GM23338 (cell line): ENCODE data around the gene KCNT2. TPM values are rescaled to one million over a fixed set of nuclear protein-coding genes. Genes with fewer than 3 reads are reported as not detected.

Experiments used
- ATAC-seq: fragments of 200-7000 bp; cut with Tn5 transposase; 3 replicates; pipeline ENCODE4 v1.9.1; 2020
- DNase-seq: peaks from one replicate; pipeline ENCODE4 v3.0.0-alpha.2; 2015; ENCODE audit warnings: low spot score
- H2AFZ ChIP-seq: fragments of 200-600 bp; sonication (generic); 2 replicates; pipeline ENCODE4 v1.8.0; 2016; ENCODE audit warnings: antibody characterized with exemption, mild to moderate bottlenecking, moderate library complexity
- H3F3A ChIP-seq: fragments of 200-600 bp; sonication (generic); replicated peaks from 2 replicates; pipeline ENCODE4 v1.8.0; 2017; ENCODE audit warnings: antibody characterized with exemption, mixed run types, low read depth
- H3K27ac ChIP-seq: fragments of 200-600 bp; sonication (generic); 2 replicates; pipeline ENCODE4 v1.6.1; 2016; ENCODE audit warnings: low read depth
- H3K27me3 ChIP-seq: fragments of 200-600 bp; sonication (generic); 2 replicates; pipeline ENCODE4 v1.8.0; 2016; ENCODE audit warnings: mild to moderate bottlenecking, mixed run types, moderate library complexity; ENCODE audit not compliant: insufficient read depth
- H3K36me3 ChIP-seq: fragments of 200-600 bp; sonication (generic); 2 replicates; pipeline ENCODE4 v1.8.0; 2016; ENCODE audit warnings: mild to moderate bottlenecking; ENCODE audit not compliant: insufficient read depth
- H3K4me1 ChIP-seq: fragments of 200-600 bp; sonication (generic); 2 replicates; pipeline ENCODE4 v1.8.0; 2016; ENCODE audit warnings: mild to moderate bottlenecking, moderate library complexity; ENCODE audit not compliant: insufficient read depth
- H3K4me2 ChIP-seq: fragments of 200-600 bp; sonication (generic); 2 replicates; pipeline ENCODE4 v1.7.1; 2017; ENCODE audit warnings: mixed run types
- H3K4me3 ChIP-seq: fragments of 200-600 bp; sonication (generic); 2 replicates; pipeline ENCODE4 v1.6.1; 2016; ENCODE audit warnings: mixed run types
- H3K79me2 ChIP-seq: fragments of 200-600 bp; sonication (generic); replicated peaks from 2 replicates; pipeline ENCODE4 v1.8.0; 2017; ENCODE audit warnings: mild to moderate bottlenecking; ENCODE audit not compliant: insufficient read depth
- H3K9me2 ChIP-seq: fragments of 200-600 bp; sonication (generic); 2 replicates; pipeline ENCODE4 v1.8.0; 2017; ENCODE audit not compliant: insufficient read depth
- H4K20me1 ChIP-seq: fragments of 200-600 bp; sonication (generic); replicated peaks from 2 replicates; pipeline ENCODE4 v1.8.0; 2017; ENCODE audit warnings: mild to moderate bottlenecking; ENCODE audit not compliant: insufficient read depth
- H3K27ac Mint-ChIP-seq: 2 replicates; pipeline ENCODE4 v1.8.0; 2020; ENCODE audit warnings: inconsistent platforms, mild to moderate bottlenecking, moderate library complexity, mixed read lengths
- H3K27me3 Mint-ChIP-seq: 3 replicates; pipeline ENCODE4 v1.8.0; 2022; ENCODE audit warnings: low read depth, mild to moderate bottlenecking, moderate library complexity, mixed read lengths, inconsistent platforms; ENCODE audit not compliant: insufficient read depth, poor library complexity
- H3K36me3 Mint-ChIP-seq: 3 replicates; pipeline ENCODE4 v1.8.0; 2021; ENCODE audit warnings: low read depth, mild to moderate bottlenecking, inconsistent platforms, moderate library complexity, mixed read lengths
- H3K4me1 Mint-ChIP-seq: 3 replicates; pipeline ENCODE4 v1.8.0; 2020; ENCODE audit warnings: mild to moderate bottlenecking, inconsistent platforms, mixed read lengths
- H3K4me3 Mint-ChIP-seq: 3 replicates; pipeline ENCODE4 v1.8.0; 2021; ENCODE audit warnings: moderate library complexity, mild to moderate bottlenecking, inconsistent platforms, mixed read lengths
- H3K9me3 Mint-ChIP-seq: 3 replicates; pipeline ENCODE4 v1.8.0; 2020; ENCODE audit warnings: moderate library complexity, mild to moderate bottlenecking, inconsistent platforms, mixed read lengths
- CREB1 ChIP-seq: fragments of 250-450 bp; sonication (Bioruptor Pico); IDR thresholded peaks from 2 replicates; pipeline ENCODE4 v1.5.0; 2020; ENCODE audit warnings: low read depth, mild to moderate bottlenecking, moderate library complexity
- CTCF ChIP-seq, 2 experiments: fragments of 200-600 bp in 1 of 2; sonication (generic) in 1 of 2; conservative IDR thresholded peaks; 2 replicates each; pipeline versions ENCODE4 v1.5.1 to v1.6.1; 2016 to 2017; ENCODE audit warnings: antibody characterized with exemption in 2 of 2, low read depth in 2 of 2, mild to moderate bottlenecking in 2 of 2, moderate library complexity in 1 of 2
- ETS1 ChIP-seq: IDR thresholded peaks from 2 replicates; pipeline ENCODE4 v1.6.1; 2016; ENCODE audit warnings: antibody characterized with exemption
- EZH2 ChIP-seq: fragments of 200-600 bp; sonication (generic); IDR thresholded peaks from one replicate; pipeline ENCODE4 v1.8.0; 2017; ENCODE audit warnings: antibody characterized with exemption, mild to moderate bottlenecking, low read depth; ENCODE audit not compliant: unreplicated experiment
- EZH2phosphoT487 ChIP-seq: fragments of 200-600 bp; sonication (generic); IDR thresholded peaks from one replicate; pipeline ENCODE4 v1.8.1; 2018; ENCODE audit warnings: antibody characterized with exemption; ENCODE audit not compliant: unreplicated experiment
- JUNB ChIP-seq: IDR thresholded peaks from one replicate; pipeline ENCODE4 v1.6.1; 2016; ENCODE audit warnings: antibody characterized with exemption; ENCODE audit not compliant: unreplicated experiment
- NANOG ChIP-seq: IDR thresholded peaks from 2 replicates; pipeline ENCODE4 v1.6.1; 2016; ENCODE audit warnings: antibody characterized with exemption, borderline replicate concordance
- POLR2AphosphoS5 ChIP-seq: IDR thresholded peaks from 2 replicates; pipeline ENCODE4 v1.6.1; 2016; ENCODE audit warnings: antibody characterized with exemption, low read depth
- STAT1 ChIP-seq: IDR thresholded peaks from one replicate; pipeline ENCODE4 v1.6.1; 2016; ENCODE audit warnings: antibody characterized with exemption; ENCODE audit not compliant: unreplicated experiment
- ZNF114 ChIP-seq: fragments of 250-450 bp; sonication (Bioruptor Pico); IDR thresholded peaks from 2 replicates; pipeline ENCODE4 v1.5.0; 2020; ENCODE audit warnings: mild to moderate bottlenecking, moderate library complexity
- ZNF331 ChIP-seq: fragments of 250-450 bp; sonication (Bioruptor Pico); IDR thresholded peaks from 2 replicates; pipeline ENCODE4 v1.5.0; 2020; ENCODE audit warnings: low read depth, mild to moderate bottlenecking, moderate library complexity
- ZNF462 ChIP-seq: fragments of 250-450 bp; sonication (Bioruptor Pico); IDR thresholded peaks from 2 replicates; pipeline ENCODE4 v1.5.0; 2020; ENCODE audit warnings: mild to moderate bottlenecking, moderate library complexity
- polyA plus RNA-seq: library from polyadenylated mRNA; unstranded; fragments of >200 nt; fragmentation: Nextera tagmentation; extraction: Ambion mirVana; gene quantifications from 2 replicates; pipeline ENCODE4 v1.2.1, GENCODE V29; 2016
- total RNA-seq: library from RNA; depleted of rRNA; stranded (reverse); fragments of >200 nt; shearing (Covaris generic); gene quantifications from 2 replicates; pipeline ENCODE4 v1.2.3, GENCODE V29; 2014
- TF ChIP-seq, protein P1 (sequence below): IDR thresholded peaks from one replicate; pipeline ENCODE4 v1.6.1; 2018; ENCODE audit warnings: antibody characterized with exemption; ENCODE audit not compliant: unreplicated experiment

Gene KCNT2
- total and polyA plus RNA-seq, 2 experiments from 2014 or later, result 5.4 to 13.4 TPM

DNA sequence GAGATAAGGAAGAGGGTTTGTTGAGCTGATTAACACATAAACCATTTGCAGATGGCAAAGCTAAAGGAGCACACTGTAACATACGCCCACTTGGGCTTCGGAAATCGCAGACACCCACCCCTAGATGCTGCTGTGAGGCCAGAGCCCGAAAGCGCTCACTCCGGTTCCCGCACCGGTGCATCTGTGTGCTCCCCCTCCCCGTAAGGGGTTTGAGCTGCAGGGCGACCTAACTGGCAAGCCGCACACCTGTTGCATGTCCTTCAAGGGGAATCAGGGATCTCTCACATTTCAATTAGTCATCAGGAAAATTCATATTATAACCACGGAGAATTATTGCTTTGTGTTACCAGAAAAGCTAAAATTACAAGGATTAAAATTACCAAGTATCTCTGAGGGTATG lies 42.2 kb upstream of the KCNT2 start:
- peaks cover 3% of the 10 kb centered on the region; the same call in 2 of the 3 replicates for H3K4me1 Mint-ChIP-seq
- H3K36me3 Mint-ChIP-seq, result no peaks in the 10 kb centered on the region
- no peak overlapping the region for H3K4me3 ChIP-seq
- H3K27ac Mint-ChIP-seq, result no peak overlapping the region
- TF ChIP-seq EZH2 (no peak), STAT1 (no peak), POLR2AphosphoS5 (no peak), ZNF331 (no peak), ETS1 (no peak), ZNF462 (CRISPR knock-in tag) (no peak), ZNF114 (CRISPR knock-in tag) (no peak), CTCF (conservative IDR thresholded peaks at IDR 0.05; ENCODE audit: low read depth in 2 of 2) (no peak), EZH2phosphoT487 (no peak), JUNB (no peak), NANOG (no peak), CREB1 (no peak)
- TF ChIP-seq, protein P1, sequence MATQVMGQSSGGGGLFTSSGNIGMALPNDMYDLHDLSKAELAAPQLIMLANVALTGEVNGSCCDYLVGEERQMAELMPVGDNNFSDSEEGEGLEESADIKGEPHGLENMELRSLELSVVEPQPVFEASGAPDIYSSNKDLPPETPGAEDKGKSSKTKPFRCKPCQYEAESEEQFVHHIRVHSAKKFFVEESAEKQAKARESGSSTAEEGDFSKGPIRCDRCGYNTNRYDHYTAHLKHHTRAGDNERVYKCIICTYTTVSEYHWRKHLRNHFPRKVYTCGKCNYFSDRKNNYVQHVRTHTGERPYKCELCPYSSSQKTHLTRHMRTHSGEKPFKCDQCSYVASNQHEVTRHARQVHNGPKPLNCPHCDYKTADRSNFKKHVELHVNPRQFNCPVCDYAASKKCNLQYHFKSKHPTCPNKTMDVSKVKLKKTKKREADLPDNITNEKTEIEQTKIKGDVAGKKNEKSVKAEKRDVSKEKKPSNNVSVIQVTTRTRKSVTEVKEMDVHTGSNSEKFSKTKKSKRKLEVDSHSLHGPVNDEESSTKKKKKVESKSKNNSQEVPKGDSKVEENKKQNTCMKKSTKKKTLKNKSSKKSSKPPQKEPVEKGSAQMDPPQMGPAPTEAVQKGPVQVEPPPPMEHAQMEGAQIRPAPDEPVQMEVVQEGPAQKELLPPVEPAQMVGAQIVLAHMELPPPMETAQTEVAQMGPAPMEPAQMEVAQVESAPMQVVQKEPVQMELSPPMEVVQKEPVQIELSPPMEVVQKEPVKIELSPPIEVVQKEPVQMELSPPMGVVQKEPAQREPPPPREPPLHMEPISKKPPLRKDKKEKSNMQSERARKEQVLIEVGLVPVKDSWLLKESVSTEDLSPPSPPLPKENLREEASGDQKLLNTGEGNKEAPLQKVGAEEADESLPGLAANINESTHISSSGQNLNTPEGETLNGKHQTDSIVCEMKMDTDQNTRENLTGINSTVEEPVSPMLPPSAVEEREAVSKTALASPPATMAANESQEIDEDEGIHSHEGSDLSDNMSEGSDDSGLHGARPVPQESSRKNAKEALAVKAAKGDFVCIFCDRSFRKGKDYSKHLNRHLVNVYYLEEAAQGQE, result no peak
- H3K4me3 Mint-ChIP-seq, result peak overlapping the region; percentile 37; the same call in 2 of the 3 replicates
- H3K4me2 ChIP-seq, result no peak overlapping the region
- peak; percentile 56 for DNase-seq
- no peaks in the 10 kb centered on the region for H4K20me1 ChIP-seq
- no peaks in the 10 kb centered on the region for H3K9me2 ChIP-seq
- no peaks in the 10 kb centered on the region for H3K27me3 ChIP-seq
- no peaks in the 10 kb centered on the region for H3K9me3 Mint-ChIP-seq
- no peaks in the 10 kb centered on the region for H3F3A ChIP-seq
- H3K36me3 ChIP-seq, result no peaks in the 10 kb centered on the region
- peak overlapping the region; percentile 80 for H2AFZ ChIP-seq
- ATAC-seq, result peak; percentile 88
- H3K27ac ChIP-seq, result no peak overlapping the region
- peaks cover under 1% of the 10 kb centered on the region for H3K27me3 Mint-ChIP-seq
- no peaks in the 10 kb centered on the region for H3K79me2 ChIP-seq
- no peaks in the 10 kb centered on the region for H3K4me1 ChIP-seq
